ENCODE measurements around the gene WDFY2.

Gene WDFY2

DNA sequence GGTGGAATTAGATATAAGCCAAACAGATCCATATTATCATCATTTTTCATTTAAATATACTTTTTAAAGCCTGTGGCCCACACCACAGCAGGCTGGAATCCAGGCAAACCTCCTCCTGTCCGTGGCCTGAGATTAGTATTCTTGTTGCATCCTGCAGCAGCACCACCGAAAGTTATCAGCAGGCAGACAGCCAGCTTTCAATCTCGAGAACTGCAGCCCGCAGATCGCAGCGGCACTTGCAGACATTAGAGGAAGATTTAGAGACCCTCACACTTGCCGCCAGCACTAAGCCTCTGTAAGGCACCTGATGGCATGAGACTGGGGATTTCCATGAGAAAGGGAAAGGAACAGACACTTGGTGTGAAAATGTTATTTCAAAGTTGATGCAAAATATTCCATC, 212.3 kb downstream of the WDFY2 start:
- Histone ChIP-seq H3F3A (ENCODE audit: insufficient read depth) (peaks cover 6% of the 10 kb centered on the region; the same call in 1 of the 2 replicates), H3K36me3 (ENCODE audit: low read length) (no peaks in the 10 kb centered on the region), H2AFZ (ENCODE audit: low read depth, low read length, severe bottlenecking) (no peak overlapping the region), H3K79me2 (ENCODE audit: insufficient read depth, low read length) (no peaks in the 10 kb centered on the region), H3K4me3 (ENCODE audit: insufficient read depth, low read length, poor library complexity, severe bottlenecking) (no peak overlapping the region), H3K9ac (ENCODE audit: low read length) (no peak overlapping the region), H3K9me2 (replicated peaks; ENCODE audit: insufficient read depth, low read length) (no peaks in the 10 kb centered on the region), H4K20me1 (ENCODE audit: low read depth, low read length) (no peaks in the 10 kb centered on the region), H3K9me3 (ENCODE audit: insufficient read depth, low read length) (no peaks in the 10 kb centered on the region), H3K27ac (ENCODE audit: low read depth, low read length) (no peak overlapping the region), H3K27me3 (ENCODE audit: low read length) (no peaks in the 10 kb centered on the region), H3K4me2 (ENCODE audit: low read depth, low read length, poor library complexity, severe bottlenecking) (no peak overlapping the region)
- no peak for TF ChIP-seq EZH2phosphoT487 (conservative IDR thresholded peaks at IDR 0.05; ENCODE audit: low read length)
- no peak for TF ChIP-seq CTCF (IDR thresholded peaks at IDR 0.05; ENCODE audit: insufficient read depth, low read length, poor library complexity, severe bottlenecking)

DNA sequence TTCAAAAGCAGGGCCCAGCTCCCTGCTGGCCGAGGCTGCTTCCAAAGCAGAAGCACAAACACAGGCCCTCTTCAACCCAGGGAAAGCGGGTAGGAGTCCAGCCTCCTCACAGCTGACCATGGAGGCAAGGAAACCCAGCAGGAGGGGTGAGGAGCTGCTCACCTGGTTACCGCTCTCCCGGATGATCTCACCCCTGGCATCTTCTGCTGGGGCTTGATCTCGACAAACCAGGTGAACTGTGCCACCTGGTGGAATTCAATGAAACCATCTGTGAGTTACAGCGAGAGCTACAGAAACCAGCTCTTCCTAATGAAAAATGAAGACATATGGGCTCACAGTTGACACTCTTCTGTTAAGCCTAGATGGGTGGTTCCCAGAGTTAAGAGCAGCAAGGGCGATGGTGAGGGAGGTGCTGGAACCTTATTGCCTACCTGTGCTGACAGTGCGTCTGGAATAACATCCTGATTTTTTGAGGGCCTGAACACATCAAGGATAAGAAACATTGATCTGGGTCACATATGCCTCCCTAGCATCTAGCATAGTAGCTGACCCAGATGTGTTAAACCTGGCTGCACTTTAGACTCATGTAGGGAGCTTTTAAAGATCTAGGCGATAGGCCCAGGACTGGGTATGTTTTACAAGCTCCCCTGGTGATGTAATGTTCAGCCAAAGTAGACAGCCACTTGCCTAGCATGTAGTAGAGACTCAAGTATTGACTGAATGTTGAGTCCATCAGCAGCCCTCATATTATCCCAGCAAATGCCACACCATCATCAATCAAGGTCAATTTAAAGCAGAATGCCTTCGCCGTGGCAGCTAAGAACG, 213.6 kb downstream of the WDFY2 start:
- H3K27ac ChIP-seq (ENCODE audit: low read depth, low read length) = no peak overlapping the region

DNA sequence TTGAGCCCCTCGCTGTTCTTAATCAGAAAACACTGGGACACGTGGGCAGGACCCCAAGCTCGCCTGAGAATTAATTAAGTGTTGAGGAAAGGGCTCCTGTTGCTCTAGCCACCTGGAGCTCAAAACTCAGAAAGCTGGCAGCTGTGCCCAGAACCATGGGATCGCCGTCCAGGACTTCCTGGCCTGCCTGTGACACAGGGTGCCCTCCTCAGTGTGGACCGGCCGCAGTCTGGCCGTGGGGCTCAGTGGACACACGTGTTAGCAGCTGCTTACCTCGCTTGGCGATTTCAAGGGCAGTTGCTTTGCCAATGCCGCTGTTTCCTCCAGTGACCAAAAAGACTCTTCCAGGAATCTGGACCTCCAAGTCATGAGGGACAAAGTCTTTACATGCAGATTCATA, 215.0 kb downstream of the WDFY2 start:
- Histone ChIP-seq H3K27me3 (ENCODE audit: low read length) (no peaks in the 10 kb centered on the region), H3K36me3 (ENCODE audit: low read length) (no peaks in the 10 kb centered on the region), H3K9me3 (ENCODE audit: insufficient read depth, low read length) (no peaks in the 10 kb centered on the region), H3K4me3 (ENCODE audit: insufficient read depth, low read length, poor library complexity, severe bottlenecking) (no peak overlapping the region), H2AFZ (ENCODE audit: low read depth, low read length, severe bottlenecking) (no peak overlapping the region), H3K9me2 (replicated peaks; ENCODE audit: insufficient read depth, low read length) (no peaks in the 10 kb centered on the region), H3K79me2 (ENCODE audit: insufficient read depth, low read length) (no peaks in the 10 kb centered on the region), H3K4me2 (ENCODE audit: low read depth, low read length, poor library complexity, severe bottlenecking) (no peak overlapping the region), H3K27ac (ENCODE audit: low read depth, low read length) (no peak overlapping the region), H3F3A (ENCODE audit: insufficient read depth) (peaks cover 6% of the 10 kb centered on the region; the same call in 1 of the 2 replicates), H4K20me1 (ENCODE audit: low read depth, low read length) (no peaks in the 10 kb centered on the region), H3K9ac (ENCODE audit: low read length) (no peak overlapping the region)
- TF ChIP-seq EZH2phosphoT487 (conservative IDR thresholded peaks at IDR 0.05; ENCODE audit: low read length) (no peak), CTCF (IDR thresholded peaks at IDR 0.05; ENCODE audit: insufficient read depth, low read length, poor library complexity, severe bottlenecking) (no peak)

More for the DNA sequence above, 213.6 kb downstream of the WDFY2 start:
- Histone ChIP-seq H3K4me3 (ENCODE audit: insufficient read depth, low read length, poor library complexity, severe bottlenecking) (no peak overlapping the region), H3K9me2 (replicated peaks; ENCODE audit: insufficient read depth, low read length) (no peaks in the 10 kb centered on the region), H3F3A (ENCODE audit: insufficient read depth) (peaks cover 6% of the 10 kb centered on the region; the same call in 1 of the 2 replicates), H3K9me3 (ENCODE audit: insufficient read depth, low read length) (no peaks in the 10 kb centered on the region), H3K27me3 (ENCODE audit: low read length) (no peaks in the 10 kb centered on the region), H3K36me3 (ENCODE audit: low read length) (no peaks in the 10 kb centered on the region), H2AFZ (ENCODE audit: low read depth, low read length, severe bottlenecking) (no peak overlapping the region), H4K20me1 (ENCODE audit: low read depth, low read length) (no peaks in the 10 kb centered on the region), H3K9ac (ENCODE audit: low read length) (no peak overlapping the region), H3K4me2 (ENCODE audit: low read depth, low read length, poor library complexity, severe bottlenecking) (no peak overlapping the region), H3K79me2 (ENCODE audit: insufficient read depth, low read length) (no peaks in the 10 kb centered on the region)
- TF ChIP-seq CTCF (IDR thresholded peaks at IDR 0.05; ENCODE audit: insufficient read depth, low read length, poor library complexity, severe bottlenecking) (peak; percentile 47), EZH2phosphoT487 (conservative IDR thresholded peaks at IDR 0.05; ENCODE audit: low read length) (no peak)
